Type B pancreatic cell (in vitro differentiated cells): ENCODE measurements around the gene SSR2. TPM values are rescaled to one million over a fixed set of nuclear protein-coding genes. Genes with fewer than 3 reads are reported as not detected.

Experiments
- DNase-seq: peaks from one replicate; pipeline ENCODE4 v3.0.0; 2021; ENCODE audit warnings: mixed read lengths; ENCODE audit not compliant: unreplicated experiment; ENCODE audit errors: extremely low spot score
- H3K27ac Mint-ChIP-seq: 2 replicates; pipeline ENCODE4 v1.8.0; 2021; ENCODE audit warnings: mild to moderate bottlenecking, mixed read lengths
- H3K27me3 Mint-ChIP-seq: 2 replicates; pipeline ENCODE4 v1.8.0; 2021; ENCODE audit warnings: mixed read lengths
- H3K36me3 Mint-ChIP-seq: 2 replicates; pipeline ENCODE4 v1.8.0; 2021; ENCODE audit warnings: mixed read lengths
- H3K4me1 Mint-ChIP-seq: one replicate; pipeline ENCODE4 v1.8.0; 2021; ENCODE audit warnings: mixed read lengths; ENCODE audit not compliant: unreplicated experiment
- H3K4me3 Mint-ChIP-seq: 2 replicates; pipeline ENCODE4 v1.8.0; 2021; ENCODE audit warnings: mild to moderate bottlenecking, mixed read lengths
- H3K9me3 Mint-ChIP-seq: 2 replicates; pipeline ENCODE4 v1.8.0; 2021; ENCODE audit warnings: mixed read lengths
- CTCF ChIP-seq: fragments of 200-600 bp; sonication (generic); conservative IDR thresholded peaks from 2 replicates; pipeline ENCODE4 v1.5.0; 2021; ENCODE audit warnings: antibody characterized with exemption, mild to moderate bottlenecking
- total RNA-seq: library from RNA; stranded (reverse); gene quantifications from 2 replicates; pipeline ENCODE4 v1.2.1, GENCODE V29; 2021; ENCODE audit warnings: low replicate concordance

SSR2 gene
- total RNA-seq, 1 donor from 2014 or later = 248 TPM

DNA sequence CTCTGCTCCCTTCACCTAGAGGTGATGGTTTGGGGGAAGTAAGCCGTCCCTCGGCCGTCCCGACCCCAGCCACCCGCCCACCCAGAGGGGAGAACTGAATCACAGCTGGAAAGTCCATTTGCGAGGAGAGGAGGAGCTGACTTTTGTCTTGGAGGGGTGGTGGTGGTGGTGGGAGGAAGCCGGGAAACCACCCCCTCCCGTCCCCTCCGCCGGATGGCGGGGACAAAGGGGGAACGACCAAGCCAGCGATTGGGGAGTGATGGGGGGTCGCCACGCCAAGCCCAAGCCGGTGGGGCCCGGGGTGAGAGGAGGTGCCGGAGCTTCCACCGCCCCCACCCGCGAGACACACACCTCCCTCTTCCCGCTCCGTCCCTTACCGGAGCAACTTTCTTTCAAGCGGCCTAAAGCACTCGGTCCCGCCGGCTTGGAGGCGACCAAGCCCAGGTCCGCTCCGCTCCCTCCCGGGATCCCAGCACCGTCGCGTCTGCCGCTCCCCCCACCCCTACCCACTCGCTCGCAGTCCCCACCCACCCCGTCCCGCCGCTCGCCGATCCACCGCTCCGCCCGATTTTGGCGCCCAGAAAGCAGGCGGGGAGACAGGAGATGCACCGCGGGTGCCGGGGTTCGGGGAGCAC is 42.9 kb downstream of the SSR2 start:
- no peak for DNase-seq
- Mint-ChIP-seq H3K27me3 (no peaks in the 10 kb centered on the region), H3K9me3 (no peaks in the 10 kb centered on the region), H3K36me3 (no peaks in the 10 kb centered on the region), H3K4me3 (peak overlapping the region; percentile 91), H3K4me1 (peaks cover 64% of the 10 kb centered on the region), H3K27ac (peak overlapping the region; percentile 90)
- no peak for TF ChIP-seq CTCF

DNA sequence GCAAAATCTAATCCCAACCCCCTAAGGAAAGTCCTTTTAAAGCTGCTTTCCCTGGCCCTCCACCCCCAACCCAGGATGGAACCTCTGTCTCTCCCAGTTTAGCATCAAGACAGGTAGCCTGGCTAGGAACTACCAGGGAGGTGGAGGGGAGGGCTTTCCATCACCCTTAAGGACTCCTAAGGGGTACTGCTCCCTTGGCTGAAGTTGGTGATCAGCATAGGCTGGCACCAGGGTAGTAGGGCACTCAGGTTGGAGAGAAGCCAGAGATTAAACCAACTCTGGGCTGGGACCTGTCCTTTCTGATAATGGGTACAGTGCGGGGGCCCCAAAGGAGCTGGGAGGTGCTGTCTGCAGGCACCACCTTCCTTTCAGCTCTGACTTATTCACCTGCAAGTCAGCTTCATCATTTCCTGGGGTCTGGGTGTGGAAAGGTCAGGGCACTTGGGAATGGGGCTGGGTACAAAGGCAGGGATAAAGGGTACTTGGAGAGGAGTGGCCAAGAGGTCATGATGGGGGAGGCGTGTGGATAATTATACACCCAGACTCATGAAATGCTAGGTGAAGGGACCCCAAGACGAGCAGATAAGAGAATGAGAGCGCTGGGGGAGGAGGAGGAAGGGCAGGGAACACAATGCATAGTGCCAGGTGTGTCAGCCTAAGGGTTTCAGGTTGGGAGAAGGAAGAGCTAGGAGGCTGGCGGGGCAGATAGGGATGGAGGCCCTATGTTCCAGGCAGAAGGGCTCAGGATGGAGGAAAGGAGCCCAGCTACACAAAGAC is 43.6 kb downstream of the SSR2 start:
- Mint-ChIP-seq H3K27ac (peak overlapping the region; percentile 90), H3K9me3 (no peaks in the 10 kb centered on the region), H3K4me1 (peaks cover 64% of the 10 kb centered on the region), H3K36me3 (no peaks in the 10 kb centered on the region), H3K27me3 (no peaks in the 10 kb centered on the region), H3K4me3 (peak overlapping the region; percentile 91)
- DNase-seq = no peak
- no peak for TF ChIP-seq CTCF

- Mint-ChIP-seq H3K27ac (peak overlapping the region; percentile 90), H3K4me3 (peak overlapping the region; percentile 91), H3K9me3 (no peaks in the 10 kb centered on the region), H3K36me3 (no peaks in the 10 kb centered on the region), H3K27me3 (no peaks in the 10 kb centered on the region), H3K4me1 (peaks cover 64% of the 10 kb centered on the region)
- TF ChIP-seq CTCF = no peak
- DNase-seq = no peak
These were observed 44.5 kb downstream of the SSR2 start for GRCh38 chr1:155976062-155976912.

DNA sequence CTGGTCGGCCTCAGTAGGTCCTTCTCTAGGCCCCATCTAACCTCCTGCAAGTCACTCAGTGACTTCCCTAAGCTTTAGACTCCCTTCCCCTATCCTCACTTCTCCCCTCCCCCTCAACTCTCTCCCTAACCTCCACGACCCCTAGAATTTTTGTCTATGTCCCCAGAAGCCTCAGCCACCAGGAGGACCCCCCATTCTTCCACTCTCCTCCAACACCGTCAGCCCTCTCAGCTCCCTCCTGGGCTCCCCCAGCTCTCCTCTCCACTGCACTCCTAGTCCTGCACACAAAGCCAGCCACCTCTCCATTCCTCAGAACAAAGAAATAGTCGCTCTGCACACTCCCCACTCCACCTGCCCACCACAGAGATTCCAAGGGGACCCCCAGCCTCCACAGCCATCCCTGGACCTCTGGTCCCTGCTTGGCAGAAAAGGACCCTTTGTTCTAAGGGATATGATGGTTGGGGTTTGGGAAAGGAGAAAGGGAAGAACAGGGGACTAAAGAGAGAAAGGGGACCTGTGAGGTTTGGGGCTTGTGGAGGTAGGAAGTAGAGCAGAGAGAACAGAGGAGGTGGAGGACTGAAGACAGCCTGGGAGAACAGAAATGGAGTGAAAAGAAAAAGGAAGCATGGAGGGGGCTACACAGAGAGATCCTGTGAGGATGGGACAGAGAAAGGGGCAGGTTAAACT is 45.2 kb downstream of the SSR2 start:
- Mint-ChIP-seq H3K4me3 (peak overlapping the region; percentile 91), H3K4me1 (peaks cover 64% of the 10 kb centered on the region), H3K9me3 (no peaks in the 10 kb centered on the region)

More for the DNA sequence above, 45.2 kb downstream of the SSR2 start:
- Mint-ChIP-seq H3K27ac (peak overlapping the region; percentile 90), H3K36me3 (no peaks in the 10 kb centered on the region), H3K27me3 (no peaks in the 10 kb centered on the region)
- DNase-seq = no peak
- TF ChIP-seq CTCF = no peak
